ENCODE data around the gene SLC38A8. TPM values are rescaled to one million over a fixed set of nuclear protein-coding genes. Genes with fewer than 3 reads are reported as not detected.
A peak's percentile ranks its signal among the peaks of the same experiment; 100 is the strongest.

The SLC38A8 gene
- polyA plus RNA-seq, 3 donors, result not detected

- DNase-seq, result no peak
Measured at GRCh38 chr16:84049403-84050060, 6.9 kb upstream of the SLC38A8 start.

- no peak for DNase-seq
Measured at GRCh38 chr16:84048871-84049270, 6.3 kb upstream of the SLC38A8 start.

DNA sequence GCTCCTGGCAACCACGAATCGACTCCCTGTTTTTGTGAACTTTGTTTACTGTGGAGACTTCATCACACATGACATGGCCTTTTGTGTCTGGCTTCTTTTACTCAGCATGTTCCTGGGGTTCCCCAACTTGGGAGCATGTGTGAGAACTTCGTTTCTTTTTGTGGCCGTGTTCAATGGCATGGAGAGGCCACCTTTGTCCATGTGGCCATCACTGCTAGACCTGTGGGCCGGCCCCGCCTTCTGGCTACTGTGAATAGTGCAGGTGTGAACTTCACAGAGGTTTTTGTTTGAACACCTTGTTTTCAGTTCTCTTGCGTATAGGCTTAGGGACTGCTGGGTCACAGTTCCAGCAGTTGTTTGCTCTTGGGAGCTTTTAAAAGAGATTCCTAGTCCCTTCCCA is 5.7 kb upstream of the SLC38A8 start:
- DNase-seq, result no peak

- DNase-seq, result no peak
Measured at GRCh38 chr16:84047626-84048025, 5.0 kb upstream of the SLC38A8 start.

DNA sequence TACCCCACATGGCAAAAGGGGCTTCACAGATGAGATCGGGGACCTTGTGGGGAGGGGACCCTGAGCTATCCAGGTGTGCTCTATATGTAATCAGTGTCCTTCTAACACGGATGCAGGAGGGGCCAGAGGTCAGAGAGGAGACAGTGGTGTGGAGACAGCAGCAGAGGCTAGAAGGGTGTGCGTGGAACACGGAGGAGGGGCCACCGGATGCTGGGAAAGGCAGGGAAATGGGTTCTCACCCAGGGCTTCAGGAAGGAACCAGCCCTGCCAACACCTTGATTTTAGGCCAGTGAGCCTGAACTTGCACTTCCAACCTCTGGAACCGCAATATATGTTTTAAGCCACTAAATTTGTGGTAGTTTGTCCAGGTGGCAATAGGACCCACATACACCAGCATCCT is 4.6 kb upstream of the SLC38A8 start:
- DNase-seq, result no peak

- DNase-seq, result no peak
Measured at GRCh38 chr16:84045818-84046470, 3.3 kb upstream of the SLC38A8 start.

GRCh38 chr16:84045001-84045817 is 2.6 kb upstream of the SLC38A8 start:
- no peak for DNase-seq

GRCh38 chr16:84044118-84044488 is 1.5 kb upstream of the SLC38A8 start:
- no peak for DNase-seq

GRCh38 chr16:84043486-84044117 is 1.0 kb upstream of the SLC38A8 start:
- no peak for DNase-seq

GRCh38 chr16:84042879-84043485 is 387 bp upstream of the SLC38A8 start:
- DNase-seq, result peak; percentile 45

GRCh38 chr16:84041881-84042280 is 714 bp downstream of the SLC38A8 start:
- no peak for DNase-seq

DNA sequence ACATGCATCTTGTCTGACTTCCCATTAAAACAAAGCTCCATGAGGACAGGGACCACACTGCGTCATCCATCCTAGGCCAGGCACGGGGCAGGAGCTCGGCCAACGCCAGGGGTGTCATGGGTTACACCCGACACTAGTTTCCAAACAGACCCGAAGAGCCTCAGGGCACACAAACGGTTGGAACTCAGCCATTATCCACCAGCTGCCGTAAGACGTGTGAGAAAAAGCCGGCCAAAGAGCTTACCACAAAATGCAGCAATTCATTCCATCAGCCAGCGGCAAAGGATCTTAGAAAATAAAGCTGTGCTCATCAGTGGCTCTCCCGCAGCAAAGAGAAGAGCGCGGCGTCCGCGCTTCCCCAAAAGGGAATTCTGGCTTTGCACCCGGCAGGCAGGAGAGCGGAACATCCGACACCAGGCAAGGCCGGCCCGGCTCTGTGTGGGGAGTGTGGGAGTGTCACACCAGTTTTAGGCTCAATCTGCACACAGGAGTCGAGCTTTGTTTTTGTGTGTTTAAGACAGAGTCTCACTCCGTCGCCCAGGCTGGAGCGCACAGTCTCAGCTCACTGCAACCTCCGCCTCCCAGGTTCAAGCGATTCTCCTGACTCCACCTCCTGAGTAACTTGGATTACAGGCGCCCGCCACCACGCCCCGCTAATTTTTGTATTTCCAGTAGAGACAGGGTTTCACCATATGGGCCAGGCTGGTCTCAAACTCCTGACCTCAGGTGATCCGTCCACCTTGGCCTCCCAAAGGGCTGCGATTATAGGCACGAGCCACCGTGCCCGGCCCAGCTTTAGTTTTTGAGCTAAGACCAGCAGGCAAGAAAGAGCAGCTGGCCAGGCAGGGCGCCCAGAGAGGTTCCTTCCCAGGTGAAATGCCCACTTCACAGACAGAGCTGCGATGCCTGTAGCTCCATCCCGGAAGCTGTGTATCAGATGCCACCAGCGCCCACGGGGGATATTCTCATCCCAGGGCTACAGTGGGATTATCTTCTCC is 1.5 kb downstream of the SLC38A8 start:
- no peak for DNase-seq

- no peak for DNase-seq
Measured at GRCh38 chr16:84040226-84040822, 2.3 kb downstream of the SLC38A8 start.

- no peak for DNase-seq
Measured at GRCh38 chr16:84039696-84040095, 2.9 kb downstream of the SLC38A8 start.

DNA sequence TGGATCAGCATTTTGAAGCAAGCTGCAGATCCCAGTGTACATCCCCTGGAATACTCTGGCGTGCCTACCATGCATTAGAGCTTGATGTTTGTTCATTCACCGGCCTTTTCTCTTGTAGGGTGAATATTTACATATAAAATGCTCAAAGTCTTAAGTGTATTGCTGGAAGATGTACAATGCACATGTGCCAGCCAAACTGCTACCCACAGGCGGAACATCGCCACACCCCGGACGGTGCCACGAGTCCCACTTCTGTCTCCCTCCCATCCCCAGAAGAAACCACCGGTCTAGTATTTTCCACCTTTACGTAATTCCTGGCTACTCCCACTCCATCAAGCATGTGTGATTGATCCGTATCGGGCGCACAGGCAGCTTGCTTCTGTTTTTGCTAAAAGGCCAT is 4.1 kb downstream of the SLC38A8 start:
- no peak for DNase-seq

DNA sequence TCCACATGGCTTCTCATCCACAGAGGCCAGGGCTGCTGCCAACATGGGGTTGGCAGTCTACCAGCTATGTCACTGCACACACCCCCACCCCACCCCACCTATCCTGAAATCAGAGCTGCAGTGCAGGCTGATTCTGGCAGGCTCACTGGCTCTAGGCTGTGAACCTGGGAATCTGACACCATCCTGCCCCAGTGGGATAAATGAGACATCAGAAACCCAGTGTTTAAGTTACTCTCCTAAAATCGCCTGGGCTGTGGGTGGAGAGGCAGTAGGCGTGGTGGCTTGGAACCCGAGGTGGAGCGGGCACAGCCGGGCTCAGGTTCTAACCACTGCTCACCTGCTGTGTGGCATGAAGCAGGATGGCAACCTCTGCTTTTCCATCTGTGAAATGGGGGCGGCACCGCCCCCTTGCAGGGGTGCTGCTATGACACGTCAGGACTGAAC is 5.6 kb downstream of the SLC38A8 start:
- no peak for DNase-seq

DNA sequence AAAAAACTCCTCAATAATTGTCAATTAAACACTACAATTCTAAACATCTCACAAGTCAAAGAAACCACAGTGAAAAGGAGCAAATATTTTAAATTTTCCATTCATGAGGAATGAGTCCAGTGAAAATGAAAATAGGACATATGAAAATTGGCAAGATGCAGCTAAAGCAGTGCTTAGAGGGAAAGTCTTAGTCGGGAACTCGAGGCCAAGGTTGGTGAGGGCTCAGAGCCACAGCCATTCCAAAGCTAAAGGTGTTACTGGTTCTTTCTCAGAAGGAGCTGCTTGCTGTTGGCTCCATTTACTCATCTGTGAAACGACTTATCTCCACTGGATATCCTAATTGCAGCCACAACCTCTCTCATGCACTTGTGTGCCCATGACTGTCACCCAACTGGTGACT is 6.5 kb downstream of the SLC38A8 start:
- DNase-seq, result no peak

DNA sequence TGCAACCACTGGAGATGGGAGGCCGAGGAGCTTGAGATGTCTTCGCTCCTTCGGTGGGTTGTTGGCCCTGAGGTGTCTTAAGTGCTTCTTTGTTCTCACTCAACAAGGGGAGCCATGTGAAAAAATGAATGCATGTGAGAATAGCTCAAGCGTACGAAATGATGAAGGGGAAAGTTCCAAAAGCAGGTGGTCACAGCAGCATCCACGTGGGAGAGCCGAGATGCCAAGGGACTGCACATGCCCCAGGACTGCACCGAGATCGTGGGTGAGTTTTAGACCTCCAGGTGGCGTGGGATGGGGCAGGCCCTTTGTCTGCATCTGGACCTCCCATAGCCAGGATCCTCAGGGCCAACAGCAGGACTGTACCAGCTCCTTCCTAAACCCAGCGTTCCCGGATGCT is 8.1 kb downstream of the SLC38A8 start:
- no peak for DNase-seq

GRCh38 chr16:84033251-84034195 is 9.1 kb downstream of the SLC38A8 start:
- no peak for DNase-seq

Measured in renal pelvis (tissue), 4 donors.